ENCODE measurements around the gene RPS15A.

The RPS15A gene
- 30.8 to 72.3 (median 59.5) reads per million in 17 experiments for total RNA-seq

- peak; percentile 94 to 98 (median 96) for DNase-seq
Measured at GRCh38 chr16:18789850-18790706, at the start of gene RPS15A. RPS15A (minus strand) TSS chr16:18790334; CDS start chr16:18789113, 1,221 bp downstream.

- no peak for DNase-seq
Measured at GRCh38 chr16:18839555-18839954, 49.4 kb upstream of the RPS15A start.

DNA sequence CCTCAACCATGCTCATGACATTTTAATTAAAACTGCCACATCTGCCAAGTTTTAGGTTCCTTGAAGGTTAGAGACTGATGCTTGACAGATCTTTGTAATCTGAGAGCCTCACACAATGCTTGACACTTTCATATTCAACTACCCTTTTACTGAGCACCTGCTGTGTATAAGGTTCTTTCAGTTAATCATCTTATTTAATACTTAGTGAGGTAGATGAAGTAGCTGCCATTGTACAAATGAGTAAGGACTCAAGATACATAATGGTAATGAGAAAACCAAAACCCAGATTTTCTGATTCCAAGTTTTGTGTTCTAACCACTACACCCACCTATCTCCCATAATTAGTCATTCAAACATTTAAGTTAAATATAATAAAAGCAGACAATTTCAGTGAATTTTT, 46.6 kb upstream of the RPS15A start:
- no peak for DNase-seq

DNA sequence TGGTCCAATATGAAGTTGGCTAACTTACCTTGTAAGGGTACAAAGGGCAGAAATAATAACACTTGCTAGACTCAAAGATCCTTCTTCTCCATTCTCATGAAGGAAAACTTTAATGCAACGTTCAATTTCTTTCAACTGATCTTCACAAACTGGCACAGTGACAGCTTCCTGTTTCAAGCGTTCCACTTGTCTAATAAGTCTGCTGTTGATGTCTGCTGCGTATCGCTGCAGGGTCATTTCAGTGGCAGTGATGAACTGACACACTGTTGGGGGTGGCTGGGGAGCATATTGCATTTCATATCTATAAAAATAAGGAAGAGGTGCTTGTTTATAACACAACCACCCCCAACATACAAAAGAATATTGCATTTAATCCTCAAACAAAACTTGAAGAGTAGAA, 44.7 kb upstream of the RPS15A start:
- DNase-seq, result peak in 3 of 4 experiments; percentile 4 to 14 (median 7)

DNA sequence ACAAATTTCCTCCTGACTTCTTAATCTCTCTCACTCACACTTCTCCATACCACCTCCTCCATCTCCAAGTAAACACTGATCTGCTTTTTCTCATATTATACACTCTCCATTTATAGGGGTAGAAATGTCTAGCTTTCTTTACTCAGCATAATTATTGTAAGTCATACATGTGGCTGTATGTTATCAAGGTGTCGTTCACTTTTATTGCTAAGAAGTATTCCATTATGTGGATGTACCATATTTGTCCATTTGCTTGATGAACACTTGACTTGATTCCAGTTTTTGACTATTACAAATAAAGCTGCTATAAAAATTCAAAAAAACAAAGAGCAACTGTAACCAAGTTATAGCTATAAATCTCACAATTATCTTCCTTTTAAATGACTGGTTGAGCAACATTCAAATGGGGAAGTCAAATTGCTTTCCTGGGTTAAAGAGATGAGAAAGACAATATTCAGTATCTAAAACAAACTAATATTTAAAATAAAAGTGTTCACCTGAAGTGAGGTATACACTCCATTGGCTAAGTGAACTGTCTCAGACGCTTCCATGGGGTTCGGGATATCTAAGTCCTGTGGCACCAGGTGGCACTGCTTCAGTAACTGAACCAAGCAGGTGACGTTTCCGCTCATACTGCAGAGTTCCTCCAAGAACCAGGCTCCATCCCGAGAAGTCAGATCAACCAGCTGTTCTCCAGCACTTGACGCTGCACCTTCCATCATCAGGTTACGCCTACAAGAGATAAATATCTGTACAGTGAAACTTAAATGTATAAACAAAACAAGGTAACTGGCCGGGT, 43.8 kb upstream of the RPS15A start:
- peak in 1 of 4 experiments; percentile 26 for DNase-seq

DNA sequence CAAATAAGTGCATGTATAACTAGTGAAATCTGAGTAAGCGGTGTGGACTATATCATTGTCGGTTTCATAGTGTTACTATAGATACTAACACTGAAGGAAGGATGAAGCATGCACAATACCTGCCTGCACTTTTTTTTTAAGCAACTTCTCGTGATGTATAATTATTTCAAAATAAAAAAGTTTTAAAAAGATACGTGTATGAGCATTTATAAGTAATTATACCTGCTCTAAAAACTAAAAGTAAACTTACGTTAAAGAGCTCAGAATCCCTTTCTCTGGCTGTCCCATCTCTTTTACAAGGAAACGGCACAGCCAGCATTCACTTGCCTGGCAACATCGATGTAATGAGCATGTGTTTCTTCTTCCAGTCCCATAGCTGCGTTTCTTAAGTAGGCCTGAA, 42.5 kb upstream of the RPS15A start:
- DNase-seq, result no peak

- DNase-seq, result no peak
Measured at GRCh38 chr16:18832006-18832405, 41.9 kb upstream of the RPS15A start.

DNA sequence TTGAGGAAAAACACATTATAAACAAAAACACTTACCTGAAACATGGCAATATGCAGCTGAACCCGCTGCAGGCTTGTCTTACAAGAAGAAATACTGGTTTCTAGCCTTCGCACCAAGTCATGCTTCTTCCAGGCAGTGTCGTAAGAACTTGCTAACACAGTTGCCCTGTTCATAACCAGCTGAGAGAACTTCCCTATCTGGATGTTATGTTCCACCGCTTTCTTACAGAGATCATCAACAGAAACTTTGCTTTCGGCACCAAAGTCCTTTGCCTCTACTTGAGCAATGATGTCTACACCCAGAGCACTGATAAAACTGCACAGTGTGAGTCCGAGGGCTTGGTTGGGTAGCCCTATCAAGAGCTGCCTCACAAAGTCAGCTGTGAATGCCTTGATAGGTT, 39.1 kb upstream of the RPS15A start:
- peak in 2 of 4 experiments; percentile 22 to 34 for DNase-seq

DNA sequence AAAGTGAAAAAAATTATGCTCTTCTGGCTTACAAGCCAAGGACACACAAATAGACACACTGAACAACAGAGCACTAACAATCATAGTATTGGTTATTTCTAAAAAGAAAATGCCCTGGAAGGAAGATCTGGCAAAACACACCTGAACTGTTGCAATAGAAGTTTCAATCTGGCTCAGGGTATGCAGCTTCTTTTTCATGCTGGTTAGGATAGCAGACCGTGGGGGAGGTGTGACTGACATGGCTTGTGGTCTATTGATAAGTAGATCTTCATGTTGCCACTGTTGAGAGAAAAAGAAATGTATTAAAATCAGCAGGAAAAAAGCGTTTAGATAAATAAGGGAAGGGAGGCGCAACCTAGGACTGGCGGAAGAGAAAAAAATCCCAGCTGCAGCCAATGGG, 37.8 kb upstream of the RPS15A start:
- no peak for DNase-seq

GRCh38 chr16:18816286-18816685, 26.2 kb upstream of the RPS15A start:
- no peak for DNase-seq

DNA sequence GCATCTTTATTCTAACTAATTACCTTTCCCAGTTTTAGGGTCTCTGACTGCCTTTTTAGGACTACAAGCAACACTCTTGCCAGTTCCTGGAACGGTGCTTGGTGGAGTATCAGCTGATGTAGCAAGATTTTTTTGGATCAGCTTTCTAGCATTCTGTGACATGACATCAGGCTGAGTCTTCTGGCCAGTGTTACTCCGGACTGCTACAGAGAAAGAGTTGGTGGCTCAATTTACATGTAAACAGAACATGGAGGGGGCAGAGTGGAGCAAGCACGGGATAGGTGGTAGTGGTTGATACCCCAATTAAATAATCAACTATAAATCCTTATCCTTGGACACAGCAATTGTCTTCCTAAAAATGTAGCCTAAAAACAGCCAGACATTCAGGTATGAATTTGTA, 21.8 kb upstream of the RPS15A start:
- no peak for DNase-seq

DNA sequence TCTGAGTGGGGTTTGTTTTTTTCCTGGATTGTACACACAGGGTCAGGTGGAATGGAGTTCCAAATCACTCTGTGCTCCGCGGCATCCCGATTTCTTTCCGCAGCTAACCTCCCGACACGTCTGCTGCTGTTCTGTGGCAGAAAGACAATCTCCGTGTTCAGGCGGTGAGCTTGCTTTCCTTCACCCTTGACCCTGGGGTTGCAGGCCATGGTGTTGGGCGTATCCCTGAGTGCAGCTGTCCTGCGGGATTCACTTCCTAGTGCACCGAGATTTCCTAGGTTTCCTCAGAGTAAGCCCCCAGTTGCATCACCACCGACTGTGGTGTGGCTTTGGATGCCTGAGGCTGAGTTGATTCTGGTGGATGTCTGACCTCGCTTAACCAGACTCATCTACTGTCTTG, 19.0 kb upstream of the RPS15A start:
- no peak for DNase-seq

DNA sequence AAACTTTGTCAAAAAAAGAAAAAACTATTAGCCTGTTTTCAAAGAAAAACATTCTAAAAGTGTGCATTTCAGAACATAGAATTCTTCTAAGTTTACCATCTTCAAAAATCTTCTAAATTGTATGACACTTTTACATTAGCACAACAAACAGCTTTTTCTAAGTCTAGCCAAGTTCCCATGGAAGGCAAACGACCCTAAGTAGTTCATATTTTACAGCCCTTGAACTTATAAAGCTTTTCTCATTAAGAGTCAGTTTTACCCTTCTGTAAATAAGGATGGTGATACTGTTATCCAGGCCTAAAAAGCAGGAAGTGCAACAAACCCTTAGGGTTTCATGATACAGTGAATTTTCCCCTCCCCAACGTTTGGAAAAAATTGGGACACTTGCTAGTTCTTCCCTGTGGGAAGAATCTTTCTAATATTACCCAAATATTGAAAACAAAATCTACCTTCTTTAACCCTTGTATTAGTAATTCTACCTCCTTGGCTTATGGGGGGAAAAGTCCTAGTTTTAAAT, 15.2 kb upstream of the RPS15A start:
- peak in 1 of 4 experiments; percentile 13 for DNase-seq

- DNase-seq, result no peak
Measured at GRCh38 chr16:18804540-18804939, 14.4 kb upstream of the RPS15A start.

GRCh38 chr16:18803569-18804462, 13.7 kb upstream of the RPS15A start:
- peak; percentile 9 to 67 (median 38) for DNase-seq

DNA sequence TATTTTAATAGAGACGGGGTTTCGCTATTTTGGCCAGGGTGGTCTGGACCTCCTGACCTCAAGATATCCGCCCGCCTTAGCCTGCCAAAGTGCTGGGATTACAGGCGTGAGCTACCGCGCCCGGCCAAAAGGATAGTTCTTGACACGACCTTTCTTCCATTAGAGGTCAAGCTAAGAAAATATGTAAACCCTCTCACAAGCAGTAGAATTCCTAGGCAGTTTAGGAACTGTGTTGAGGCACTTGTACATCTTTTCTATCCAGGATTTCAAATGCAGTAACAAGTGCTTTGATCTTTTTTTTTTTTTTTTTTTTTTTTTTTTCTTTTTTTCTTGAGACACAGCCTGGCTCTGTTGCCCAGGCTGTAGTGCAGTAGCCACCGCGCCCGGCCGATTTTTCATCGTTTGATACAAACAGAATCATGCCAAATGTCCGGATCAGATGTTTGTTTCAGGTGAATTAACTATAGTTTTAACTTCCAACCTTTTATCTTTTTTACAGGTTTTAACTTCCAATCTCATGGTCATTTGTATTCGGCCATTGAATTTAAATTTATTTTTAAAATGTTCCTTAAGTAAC, 12.7 kb upstream of the RPS15A start:
- no peak for DNase-seq

GRCh38 chr16:18801145-18801972, 11.2 kb upstream of the RPS15A start, which contains the start of gene ARL6IP1:
ARL6IP1 (minus strand) TSS chr16:18801549; CDS start chr16:18801466, 83 bp downstream.
- peak; percentile 100 for DNase-seq

DNA sequence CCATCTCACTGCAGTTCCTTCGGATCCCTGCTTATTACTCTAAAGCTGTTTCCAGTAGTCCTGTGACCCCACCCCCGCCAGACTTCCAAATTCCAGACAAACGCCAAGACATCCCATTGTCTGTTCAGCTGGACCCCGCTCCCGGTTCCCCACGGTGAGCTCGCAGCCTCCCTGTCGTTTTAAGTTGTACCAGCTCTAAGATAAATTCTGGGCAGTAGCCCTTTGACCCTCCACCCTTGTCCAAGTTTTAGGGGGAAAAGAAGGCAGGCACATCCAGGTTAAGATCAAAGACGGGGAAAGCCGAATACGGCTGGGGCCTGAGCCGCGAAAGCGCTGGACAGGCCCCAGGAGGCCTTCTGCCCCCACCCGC, 10.6 kb upstream of the RPS15A start:
- peak in 1 of 4 experiments; percentile 21 for DNase-seq

- peak in 2 of 4 experiments; percentile 5 to 8 for DNase-seq
Measured at GRCh38 chr16:18800293-18800692, 10.2 kb upstream of the RPS15A start.

DNA sequence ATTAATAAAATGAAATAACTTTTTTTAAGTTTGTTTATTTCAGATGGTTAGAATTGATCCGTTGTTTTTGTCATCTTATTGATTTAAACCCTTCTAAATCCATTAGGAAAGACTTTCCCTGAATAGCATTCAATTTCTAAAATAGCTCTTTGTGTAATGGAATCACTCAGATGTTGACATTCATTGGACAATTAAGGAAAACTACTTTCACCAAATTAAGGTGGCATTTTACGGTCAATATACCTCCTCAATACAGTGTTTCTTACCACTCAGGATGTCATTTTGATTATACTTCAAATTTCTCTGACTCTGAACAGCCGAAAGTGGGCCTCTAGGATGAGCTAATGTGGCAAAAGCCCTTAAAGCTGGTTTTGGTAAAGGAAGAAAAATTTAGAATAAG, 9.4 kb upstream of the RPS15A start:
- no peak for DNase-seq

DNA sequence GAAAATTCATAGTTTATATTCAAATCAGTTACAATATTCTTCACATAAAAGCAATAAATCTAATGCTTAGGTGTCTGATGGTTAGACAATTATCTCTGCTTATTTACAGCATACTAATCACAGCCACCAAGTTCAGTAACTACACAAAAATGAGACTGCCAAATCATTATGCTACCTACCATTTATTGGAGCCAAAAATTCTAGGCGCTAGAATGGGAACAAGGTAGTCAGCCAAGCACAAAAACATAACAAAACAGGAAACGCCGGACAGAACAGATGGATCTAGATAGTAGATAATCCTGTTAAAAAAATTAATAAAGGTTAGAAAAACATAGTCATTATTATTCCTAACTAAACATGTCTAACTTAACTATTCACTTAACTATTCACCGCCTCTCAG, 7.6 kb upstream of the RPS15A start:
- DNase-seq, result no peak

Measured in suppressor macrophage (primary cell).